Neural progenitor cell (in vitro differentiated cells): Measurements from ENCODE around the gene AARS2. TPM values are rescaled to one million over a fixed set of nuclear protein-coding genes. Genes with fewer than 3 reads are reported as not detected.

ENCODE experiments used
- DNase-seq: peaks from one replicate; pipeline ENCODE4 v3.0.0-alpha.2; 2016; ENCODE audit warnings: low spot score
- H2AFZ ChIP-seq: fragments of 200-600 bp; sonication (generic); replicated peaks from 2 replicates; pipeline ENCODE4 v1.6.1; 2016; ENCODE audit warnings: antibody characterized with exemption
- H3F3A ChIP-seq: fragments of 200-600 bp; sonication (generic); 2 replicates; pipeline ENCODE4 v1.6.1; 2016; ENCODE audit warnings: antibody characterized with exemption, low read depth
- H3K27ac ChIP-seq: fragments of 200-600 bp; sonication (generic); 2 replicates; pipeline ENCODE4 v1.5.1; 2016; ENCODE audit warnings: mild to moderate bottlenecking
- H3K27me3 ChIP-seq: fragments of 200-600 bp; sonication (generic); 2 replicates; pipeline ENCODE4 v1.6.1; 2016; ENCODE audit warnings: mild to moderate bottlenecking, moderate library complexity
- H3K36me3 ChIP-seq: fragments of 200-600 bp; sonication (generic); 2 replicates; pipeline ENCODE4 v1.5.1; 2016
- H3K4me1 ChIP-seq: fragments of 200-600 bp; sonication (generic); 2 replicates; pipeline ENCODE4 v1.6.1; 2016; ENCODE audit warnings: mixed run types
- H3K4me2 ChIP-seq: fragments of 200-600 bp; sonication (generic); 2 replicates; pipeline ENCODE4 v1.6.1; 2016
- H3K4me3 ChIP-seq: fragments of 200-600 bp; sonication (generic); 2 replicates; pipeline ENCODE4 v1.5.1; 2016
- H3K79me2 ChIP-seq: fragments of 200-600 bp; sonication (generic); 2 replicates; pipeline ENCODE4 v1.6.1; 2016; ENCODE audit warnings: low read depth
- H3K9ac ChIP-seq: fragments of 200-600 bp; sonication (generic); 2 replicates; pipeline ENCODE4 v1.6.1; 2016
- H3K9me3 ChIP-seq: fragments of 200-600 bp; sonication (generic); 2 replicates; pipeline ENCODE4 v1.5.1; 2016; ENCODE audit warnings: low read depth
- H4K20me1 ChIP-seq: fragments of 200-600 bp; sonication (generic); 2 replicates; pipeline ENCODE4 v1.6.1; 2016; ENCODE audit warnings: low read depth
- H3K27ac Mint-ChIP-seq: 3 replicates; pipeline ENCODE4 v1.8.0; 2021; ENCODE audit warnings: mixed read lengths
- H3K27me3 Mint-ChIP-seq: 2 replicates; pipeline ENCODE4 v1.8.0; 2022; ENCODE audit warnings: low read depth, mild to moderate bottlenecking, inconsistent platforms, moderate library complexity, mixed read lengths; ENCODE audit not compliant: insufficient read depth
- H3K36me3 Mint-ChIP-seq: 3 replicates; pipeline ENCODE4 v1.8.0; 2021; ENCODE audit warnings: mixed read lengths
- H3K4me1 Mint-ChIP-seq: 3 replicates; pipeline ENCODE4 v1.8.0; 2021; ENCODE audit warnings: mixed read lengths
- H3K4me3 Mint-ChIP-seq: 3 replicates; pipeline ENCODE4 v1.8.0; 2021; ENCODE audit warnings: mild to moderate bottlenecking, moderate library complexity, mixed read lengths
- H3K9me3 Mint-ChIP-seq: 3 replicates; pipeline ENCODE4 v1.8.0; 2020; ENCODE audit warnings: mixed read lengths
- EZH2 ChIP-seq: fragments of 200-600 bp; sonication (generic); IDR thresholded peaks from 2 replicates; pipeline ENCODE4 v1.6.1; 2017; ENCODE audit warnings: antibody characterized with exemption, mild to moderate bottlenecking, moderate library complexity
- EZH2phosphoT487 ChIP-seq: fragments of 200-600 bp; sonication (generic); IDR thresholded peaks from 2 replicates; pipeline ENCODE4 v1.6.1; 2017; ENCODE audit warnings: antibody characterized with exemption
- total RNA-seq: library from RNA; depleted of rRNA; stranded (reverse); fragments of >200 nt; gene quantifications from 2 replicates; pipeline ENCODE4 v1.2.3, GENCODE V29; 2015; ENCODE audit warnings: low replicate concordance
- TF ChIP-seq, protein P1 (sequence below): fragments of 200-600 bp; sonication (generic); IDR thresholded peaks from 2 replicates; pipeline ENCODE4 v1.5.1; 2017; ENCODE audit warnings: antibody characterized with exemption, mild to moderate bottlenecking

Gene AARS2
- total RNA-seq, 1 donor from 2014 or later = 16.1 TPM

- H3K27me3 ChIP-seq = peaks cover 8% of the 10 kb centered on the region
- no peak overlapping the region for H3K4me3 ChIP-seq
- H4K20me1 ChIP-seq = peaks cover 14% of the 10 kb centered on the region
- no peak overlapping the region for H3K27ac ChIP-seq
- H3K9ac ChIP-seq = no peak overlapping the region
- Mint-ChIP-seq H3K4me1 (peaks cover 15% of the 10 kb centered on the region), H3K27ac (no peak overlapping the region), H3K4me3 (no peak overlapping the region), H3K27me3 (peaks cover 9% of the 10 kb centered on the region), H3K36me3 (peaks cover 31% of the 10 kb centered on the region), H3K9me3 (no peaks in the 10 kb centered on the region)
- TF ChIP-seq EZH2 = no peak
- TF ChIP-seq EZH2phosphoT487 = no peak
- TF ChIP-seq, protein P1, sequence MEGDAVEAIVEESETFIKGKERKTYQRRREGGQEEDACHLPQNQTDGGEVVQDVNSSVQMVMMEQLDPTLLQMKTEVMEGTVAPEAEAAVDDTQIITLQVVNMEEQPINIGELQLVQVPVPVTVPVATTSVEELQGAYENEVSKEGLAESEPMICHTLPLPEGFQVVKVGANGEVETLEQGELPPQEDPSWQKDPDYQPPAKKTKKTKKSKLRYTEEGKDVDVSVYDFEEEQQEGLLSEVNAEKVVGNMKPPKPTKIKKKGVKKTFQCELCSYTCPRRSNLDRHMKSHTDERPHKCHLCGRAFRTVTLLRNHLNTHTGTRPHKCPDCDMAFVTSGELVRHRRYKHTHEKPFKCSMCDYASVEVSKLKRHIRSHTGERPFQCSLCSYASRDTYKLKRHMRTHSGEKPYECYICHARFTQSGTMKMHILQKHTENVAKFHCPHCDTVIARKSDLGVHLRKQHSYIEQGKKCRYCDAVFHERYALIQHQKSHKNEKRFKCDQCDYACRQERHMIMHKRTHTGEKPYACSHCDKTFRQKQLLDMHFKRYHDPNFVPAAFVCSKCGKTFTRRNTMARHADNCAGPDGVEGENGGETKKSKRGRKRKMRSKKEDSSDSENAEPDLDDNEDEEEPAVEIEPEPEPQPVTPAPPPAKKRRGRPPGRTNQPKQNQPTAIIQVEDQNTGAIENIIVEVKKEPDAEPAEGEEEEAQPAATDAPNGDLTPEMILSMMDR = no peak
- no peak overlapping the region for H2AFZ ChIP-seq
- no peak overlapping the region for H3K4me2 ChIP-seq
- no peaks in the 10 kb centered on the region for H3K9me3 ChIP-seq
- H3K36me3 ChIP-seq = no peaks in the 10 kb centered on the region
- no peak for DNase-seq
- peaks cover 16% of the 10 kb centered on the region for H3F3A ChIP-seq
- H3K4me1 ChIP-seq = no peaks in the 10 kb centered on the region
- no peaks in the 10 kb centered on the region for H3K79me2 ChIP-seq
Measured at GRCh38 chr6:44302856-44303255, 10.3 kb downstream of the AARS2 start.

DNA sequence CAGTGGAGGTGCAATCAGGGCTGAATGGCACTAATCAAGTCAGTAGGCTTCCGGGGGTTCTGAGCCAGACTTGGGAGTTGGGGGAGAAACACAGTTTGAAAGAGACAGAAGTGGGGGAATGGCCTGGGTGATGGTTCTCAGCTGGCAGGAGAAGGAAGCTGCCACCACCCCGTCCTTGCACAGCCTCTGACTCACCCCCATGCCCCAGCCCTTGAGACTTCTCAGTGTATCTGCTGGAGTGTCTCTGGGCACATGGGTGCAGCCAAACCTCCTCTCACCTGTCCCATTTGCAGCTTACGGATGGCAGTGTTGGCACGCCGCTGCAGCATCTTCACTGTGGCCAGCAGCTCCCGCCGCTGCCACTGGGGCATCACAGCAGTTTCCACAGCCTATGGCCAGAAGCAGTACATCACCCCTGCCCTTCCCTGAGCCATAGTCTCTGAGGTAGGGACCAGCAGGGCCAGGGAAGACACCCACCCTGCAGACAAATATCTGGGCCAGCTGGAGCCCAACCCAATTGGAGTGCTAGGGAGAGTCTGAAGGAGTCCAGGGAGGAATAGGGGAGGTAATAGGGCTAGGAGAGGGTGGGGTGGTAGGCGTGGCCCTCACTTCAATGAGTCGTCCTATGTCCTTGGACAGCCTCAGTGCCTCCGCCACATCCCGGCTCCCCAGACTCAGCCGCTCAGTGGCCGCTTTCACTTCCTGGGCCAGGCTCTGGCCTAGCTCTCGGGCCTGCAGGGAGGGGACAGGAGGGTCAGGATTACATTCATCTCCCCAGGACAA, 11.2 kb downstream of the AARS2 start:
- no peaks in the 10 kb centered on the region for H3K9me3 Mint-ChIP-seq
- no peaks in the 10 kb centered on the region for H3K9me3 ChIP-seq
- no peak overlapping the region for H3K27ac Mint-ChIP-seq
- peaks cover 17% of the 10 kb centered on the region for H3K4me1 Mint-ChIP-seq
- H3K4me2 ChIP-seq = no peak overlapping the region
- no peak overlapping the region for H3K27ac ChIP-seq
- H3K36me3 ChIP-seq = no peaks in the 10 kb centered on the region
- H3K9ac ChIP-seq = no peak overlapping the region
- H3K4me3 Mint-ChIP-seq = no peak overlapping the region
- H4K20me1 ChIP-seq = peaks cover 15% of the 10 kb centered on the region
- H3K27me3 ChIP-seq = peaks cover 15% of the 10 kb centered on the region
- no peaks in the 10 kb centered on the region for H3K79me2 ChIP-seq
- DNase-seq = no peak
- H3K4me1 ChIP-seq = peaks cover under 1% of the 10 kb centered on the region
- peaks cover 16% of the 10 kb centered on the region for H3F3A ChIP-seq
- H2AFZ ChIP-seq = no peak overlapping the region
- peaks cover 28% of the 10 kb centered on the region for H3K36me3 Mint-ChIP-seq
- H3K27me3 Mint-ChIP-seq = peaks cover 9% of the 10 kb centered on the region
- no peak for TF ChIP-seq EZH2phosphoT487
- TF ChIP-seq EZH2 = no peak
- TF ChIP-seq, protein P1 = no peak
- H3K4me3 ChIP-seq = no peak overlapping the region

GRCh38 chr6:44301106-44301505, 12.0 kb downstream of the AARS2 start:
- Histone ChIP-seq H3K79me2 (no peaks in the 10 kb centered on the region), H3F3A (peaks cover 16% of the 10 kb centered on the region), H4K20me1 (peaks cover 15% of the 10 kb centered on the region), H3K36me3 (no peaks in the 10 kb centered on the region), H3K4me3 (no peak overlapping the region), H3K4me2 (no peak overlapping the region), H3K9ac (no peak overlapping the region), H3K9me3 (no peaks in the 10 kb centered on the region), H2AFZ (no peak overlapping the region), H3K27ac (no peak overlapping the region), H3K4me1 (peaks cover 2% of the 10 kb centered on the region), H3K27me3 (peaks cover 24% of the 10 kb centered on the region)
- Mint-ChIP-seq H3K27ac (no peak overlapping the region), H3K9me3 (peaks cover 2% of the 10 kb centered on the region), H3K4me1 (peaks cover 24% of the 10 kb centered on the region), H3K27me3 (peaks cover 15% of the 10 kb centered on the region), H3K4me3 (no peak overlapping the region), H3K36me3 (peaks cover 26% of the 10 kb centered on the region)
- TF ChIP-seq, protein P1 = no peak
- TF ChIP-seq EZH2 (no peak), EZH2phosphoT487 (no peak)
- no peak for DNase-seq
